ENCODE measurements around the gene HACD2.

The HACD2 gene

GRCh38 chr3:123467046-123467445 is 117.8 kb downstream of the HACD2 start:
- H3K36me3 ChIP-seq (ENCODE audit: control insufficient read depth in 4 of 4, insufficient read depth in 4 of 4, low read length in 3 of 4): no peaks in the 10 kb centered on the region
- H3K4me1 ChIP-seq (ENCODE audit: control extremely low read depth in 1 of 4, control insufficient read depth in 4 of 4, insufficient read depth in 4 of 4, low read length in 3 of 4): no peaks in the 10 kb centered on the region
- H3K27ac ChIP-seq (ENCODE audit: insufficient read depth in 1 of 2, low read depth in 1 of 2, low read length in 2 of 2, poor library complexity in 1 of 2, severe bottlenecking in 2 of 2): no peak overlapping the region
- ChIA-PET POLR2A (no interaction called here), CTCF (interaction anchor here (0.8 to 1.6 kb wide), 2 partner anchors 9 to 22 kb away, joined by 3 to 5 read pairs; no protein-coding TSS in a partner anchor)
- no peaks in the 10 kb centered on the region for H3K9me3 ChIP-seq (ENCODE audit: control extremely low read depth in 1 of 5, control insufficient read depth in 4 of 5, insufficient read depth in 2 of 5, low read depth in 1 of 5, low read length in 4 of 5)
- 97% methylated on average over 5 of the region's 5 CpGs for WGBS (ENCODE audit: insufficient coverage)
- H3K27me3 ChIP-seq (replicated peaks in 2 of 5; ENCODE audit: control insufficient read depth in 4 of 5, insufficient read depth in 5 of 5, low read length in 4 of 5): peaks cover 0 to 12% (median 3%) of the 10 kb centered on the region in 5 experiments
- H3K4me3 ChIP-seq (ENCODE audit: control insufficient read depth in 1 of 7, extremely low read depth in 1 of 7, insufficient read depth in 4 of 7, low read depth in 2 of 7, low read length in 6 of 7): no peak overlapping the region
- DNase-seq: no peak

- no peak for DNase-seq
- CTCF ChIA-PET: no interaction called here
- no peaks in the 10 kb centered on the region for H3K36me3 ChIP-seq (ENCODE audit: control insufficient read depth in 4 of 4, insufficient read depth in 4 of 4, low read length in 3 of 4)
- H3K4me3 ChIP-seq (ENCODE audit: control insufficient read depth in 1 of 7, extremely low read depth in 1 of 7, insufficient read depth in 4 of 7, low read depth in 2 of 7, low read length in 6 of 7): no peak overlapping the region
- POLR2A ChIA-PET: interaction anchor here (0.7 kb wide), 1 partner anchor 80 kb away, joined by 3 read pairs; no protein-coding TSS in a partner anchor
- peaks cover 0 to 12% (median 6%) of the 10 kb centered on the region in 5 experiments for H3K27me3 ChIP-seq (replicated peaks in 2 of 5; ENCODE audit: control insufficient read depth in 4 of 5, insufficient read depth in 5 of 5, low read length in 4 of 5)
- peaks cover 0 to 3% (median 0%) of the 10 kb centered on the region in 4 experiments for H3K4me1 ChIP-seq (ENCODE audit: control extremely low read depth in 1 of 4, control insufficient read depth in 4 of 4, insufficient read depth in 4 of 4, low read length in 3 of 4)
- no peak overlapping the region for H3K27ac ChIP-seq (ENCODE audit: insufficient read depth in 1 of 2, low read depth in 1 of 2, low read length in 2 of 2, poor library complexity in 1 of 2, severe bottlenecking in 2 of 2)
- no peaks in the 10 kb centered on the region for H3K9me3 ChIP-seq (ENCODE audit: control extremely low read depth in 1 of 5, control insufficient read depth in 4 of 5, insufficient read depth in 2 of 5, low read depth in 1 of 5, low read length in 4 of 5)
- 83% methylated on average over 5 of the region's 7 CpGs for WGBS (ENCODE audit: insufficient coverage)
Measured at GRCh38 chr3:123464211-123464610, 120.6 kb downstream of the HACD2 start.

- H3K9me3 ChIP-seq (ENCODE audit: control extremely low read depth in 1 of 5, control insufficient read depth in 4 of 5, insufficient read depth in 2 of 5, low read depth in 1 of 5, low read length in 4 of 5): no peaks in the 10 kb centered on the region
- 54% methylated on average over 5 of the region's 8 CpGs for WGBS (ENCODE audit: insufficient coverage)
- no peak for DNase-seq
- H3K27me3 ChIP-seq (replicated peaks in 2 of 5; ENCODE audit: control insufficient read depth in 4 of 5, insufficient read depth in 5 of 5, low read length in 4 of 5): peaks cover 0 to 14% (median 10%) of the 10 kb centered on the region in 5 experiments
- POLR2A ChIA-PET: no interaction called here
- H3K36me3 ChIP-seq (ENCODE audit: control insufficient read depth in 4 of 4, insufficient read depth in 4 of 4, low read length in 3 of 4): no peaks in the 10 kb centered on the region
- H3K27ac ChIP-seq (ENCODE audit: insufficient read depth in 1 of 2, low read depth in 1 of 2, low read length in 2 of 2, poor library complexity in 1 of 2, severe bottlenecking in 2 of 2): no peak overlapping the region
- no peak overlapping the region for H3K4me3 ChIP-seq (ENCODE audit: control insufficient read depth in 1 of 7, extremely low read depth in 1 of 7, insufficient read depth in 4 of 7, low read depth in 2 of 7, low read length in 6 of 7)
- CTCF ChIA-PET: interaction anchor here (0.8 to 1.5 kb wide), 2 partner anchors 12 to 26 kb away, joined by 3 to 4 read pairs; no protein-coding TSS in a partner anchor
- H3K4me1 ChIP-seq (ENCODE audit: control extremely low read depth in 1 of 4, control insufficient read depth in 4 of 4, insufficient read depth in 4 of 4, low read length in 3 of 4): peaks cover 0 to 3% (median 0%) of the 10 kb centered on the region in 4 experiments
Measured at GRCh38 chr3:123459862-123460261, 125.0 kb downstream of the HACD2 start.

- Histone ChIP-seq H3K27me3 (replicated peaks in 2 of 5; ENCODE audit: control insufficient read depth in 4 of 5, insufficient read depth in 5 of 5, low read length in 4 of 5) (peaks cover 0 to 15% (median 8%) of the 10 kb centered on the region in 5 experiments), H3K4me3 (ENCODE audit: control insufficient read depth in 1 of 7, extremely low read depth in 1 of 7, insufficient read depth in 4 of 7, low read depth in 2 of 7, low read length in 6 of 7) (no peak overlapping the region), H3K4me1 (ENCODE audit: control extremely low read depth in 1 of 4, control insufficient read depth in 4 of 4, insufficient read depth in 4 of 4, low read length in 3 of 4) (peaks cover 0 to 3% (median 0%) of the 10 kb centered on the region in 4 experiments), H3K27ac (ENCODE audit: insufficient read depth in 1 of 2, low read depth in 1 of 2, low read length in 2 of 2, poor library complexity in 1 of 2, severe bottlenecking in 2 of 2) (no peak overlapping the region), H3K36me3 (ENCODE audit: control insufficient read depth in 4 of 4, insufficient read depth in 4 of 4, low read length in 3 of 4) (no peaks in the 10 kb centered on the region), H3K9me3 (ENCODE audit: control extremely low read depth in 1 of 5, control insufficient read depth in 4 of 5, insufficient read depth in 2 of 5, low read depth in 1 of 5, low read length in 4 of 5) (no peaks in the 10 kb centered on the region)
- DNase-seq: no peak
- WGBS (ENCODE audit: insufficient coverage): 97% methylated on average over 4 of the region's 5 CpGs
- ChIA-PET POLR2A (no interaction called here), CTCF (interaction anchor here (1.6 kb wide), 1 partner anchor 10 kb away, joined by 3 read pairs; the partner anchor contains the start of gene ADCY5)
Measured at GRCh38 chr3:123458255-123458654, 126.6 kb downstream of the HACD2 start.

GRCh38 chr3:123457841-123458240 is 127.0 kb downstream of the HACD2 start:
- Histone ChIP-seq H3K4me3 (ENCODE audit: control insufficient read depth in 1 of 7, extremely low read depth in 1 of 7, insufficient read depth in 4 of 7, low read depth in 2 of 7, low read length in 6 of 7) (no peak overlapping the region), H3K4me1 (ENCODE audit: control extremely low read depth in 1 of 4, control insufficient read depth in 4 of 4, insufficient read depth in 4 of 4, low read length in 3 of 4) (peaks cover 0 to 3% (median 0%) of the 10 kb centered on the region in 4 experiments), H3K9me3 (ENCODE audit: control extremely low read depth in 1 of 5, control insufficient read depth in 4 of 5, insufficient read depth in 2 of 5, low read depth in 1 of 5, low read length in 4 of 5) (no peaks in the 10 kb centered on the region), H3K27me3 (replicated peaks in 2 of 5; ENCODE audit: control insufficient read depth in 4 of 5, insufficient read depth in 5 of 5, low read length in 4 of 5) (peaks cover 0 to 16% (median 8%) of the 10 kb centered on the region in 5 experiments), H3K27ac (ENCODE audit: insufficient read depth in 1 of 2, low read depth in 1 of 2, low read length in 2 of 2, poor library complexity in 1 of 2, severe bottlenecking in 2 of 2) (no peak overlapping the region), H3K36me3 (ENCODE audit: control insufficient read depth in 4 of 4, insufficient read depth in 4 of 4, low read length in 3 of 4) (no peaks in the 10 kb centered on the region)
- ChIA-PET CTCF (interaction anchor here (1.6 kb wide), 1 partner anchor 9 kb away, joined by 3 read pairs; the partner anchor contains the start of gene ADCY5), POLR2A (no interaction called here)
- WGBS (ENCODE audit: insufficient coverage): 100% methylated on average over 1 of the region's 1 CpG
- DNase-seq: no peak

GRCh38 chr3:123453675-123454074 is 131.2 kb downstream of the HACD2 start:
- CTCF ChIA-PET: no interaction called here
- Histone ChIP-seq H3K4me3 (ENCODE audit: control insufficient read depth in 1 of 7, extremely low read depth in 1 of 7, insufficient read depth in 4 of 7, low read depth in 2 of 7, low read length in 6 of 7) (no peak overlapping the region), H3K9me3 (ENCODE audit: control extremely low read depth in 1 of 5, control insufficient read depth in 4 of 5, insufficient read depth in 2 of 5, low read depth in 1 of 5, low read length in 4 of 5) (no peaks in the 10 kb centered on the region), H3K4me1 (ENCODE audit: control extremely low read depth in 1 of 4, control insufficient read depth in 4 of 4, insufficient read depth in 4 of 4, low read length in 3 of 4) (peaks cover 0 to 13% (median 10%) of the 10 kb centered on the region in 4 experiments), H3K27me3 (replicated peaks in 2 of 5; ENCODE audit: control insufficient read depth in 4 of 5, insufficient read depth in 5 of 5, low read length in 4 of 5) (peaks cover 10 to 42% (median 17%) of the 10 kb centered on the region in 5 experiments), H3K27ac (ENCODE audit: insufficient read depth in 1 of 2, low read depth in 1 of 2, low read length in 2 of 2, poor library complexity in 1 of 2, severe bottlenecking in 2 of 2) (no peak overlapping the region), H3K36me3 (ENCODE audit: control insufficient read depth in 4 of 4, insufficient read depth in 4 of 4, low read length in 3 of 4) (no peaks in the 10 kb centered on the region)
- POLR2A ChIA-PET: no interaction called here
- DNase-seq: no peak
- WGBS (ENCODE audit: insufficient coverage): 79% methylated on average over 3 of the region's 3 CpGs

- POLR2A ChIA-PET: no interaction called here
- no peak for DNase-seq
- WGBS (ENCODE audit: insufficient coverage): 89% methylated on average over 4 of the region's 4 CpGs
- Histone ChIP-seq H3K4me3 (ENCODE audit: control insufficient read depth in 1 of 7, extremely low read depth in 1 of 7, insufficient read depth in 4 of 7, low read depth in 2 of 7, low read length in 6 of 7) (no peak overlapping the region), H3K36me3 (ENCODE audit: control insufficient read depth in 4 of 4, insufficient read depth in 4 of 4, low read length in 3 of 4) (no peaks in the 10 kb centered on the region), H3K27me3 (replicated peaks in 2 of 5; ENCODE audit: control insufficient read depth in 4 of 5, insufficient read depth in 5 of 5, low read length in 4 of 5) (peaks cover 11 to 65% (median 22%) of the 10 kb centered on the region in 5 experiments), H3K9me3 (ENCODE audit: control extremely low read depth in 1 of 5, control insufficient read depth in 4 of 5, insufficient read depth in 2 of 5, low read depth in 1 of 5, low read length in 4 of 5) (no peaks in the 10 kb centered on the region), H3K4me1 (ENCODE audit: control extremely low read depth in 1 of 4, control insufficient read depth in 4 of 4, insufficient read depth in 4 of 4, low read length in 3 of 4) (peaks cover 0 to 21% (median 17%) of the 10 kb centered on the region in 4 experiments), H3K27ac (ENCODE audit: insufficient read depth in 1 of 2, low read depth in 1 of 2, low read length in 2 of 2, poor library complexity in 1 of 2, severe bottlenecking in 2 of 2) (no peak overlapping the region)
- CTCF ChIA-PET: interaction anchor here (1.4 to 2.4 kb wide), 3 partner anchors 26 to 39 kb away, joined by 3 to 10 read pairs (median 4); no protein-coding TSS in a partner anchor
Measured at GRCh38 chr3:123451186-123451585, 133.7 kb downstream of the HACD2 start.

Measured in common myeloid progenitor, CD34-positive (primary cell).